Measurements from ENCODE around the gene HCAR3.
"Not testable (repeated sequence)": the region's sequence is repeated elsewhere in the genome, so short reads cannot be mapped to it uniquely, and the experiment has no call there.

The HCAR3 gene

DNA sequence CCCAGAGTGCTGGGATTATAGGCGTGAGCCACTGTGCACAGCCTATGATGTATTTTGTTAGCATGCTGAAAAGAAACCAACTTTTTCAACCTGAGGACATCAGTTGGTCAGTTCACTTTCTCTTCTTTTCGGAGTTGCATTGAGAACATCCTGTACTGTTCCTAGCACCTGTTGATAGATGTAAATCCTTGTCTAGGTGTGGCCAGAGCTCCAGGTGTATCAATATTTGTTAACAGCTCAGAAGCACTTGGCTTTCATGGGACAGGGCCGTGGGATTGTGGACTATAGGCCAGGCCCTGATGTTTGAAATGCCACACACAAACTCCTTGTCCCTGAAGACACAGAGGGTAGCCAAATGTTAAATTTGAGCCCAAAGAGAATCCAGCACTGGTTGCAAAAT is 28.3 kb downstream of the HCAR3 start:
- H3K4me3 ChIP-seq (replicated peaks in 1 of 2; ENCODE audit: low read depth in 2 of 2, low read length in 2 of 2): no peak overlapping the region
- TF ChIP-seq, protein P1, sequence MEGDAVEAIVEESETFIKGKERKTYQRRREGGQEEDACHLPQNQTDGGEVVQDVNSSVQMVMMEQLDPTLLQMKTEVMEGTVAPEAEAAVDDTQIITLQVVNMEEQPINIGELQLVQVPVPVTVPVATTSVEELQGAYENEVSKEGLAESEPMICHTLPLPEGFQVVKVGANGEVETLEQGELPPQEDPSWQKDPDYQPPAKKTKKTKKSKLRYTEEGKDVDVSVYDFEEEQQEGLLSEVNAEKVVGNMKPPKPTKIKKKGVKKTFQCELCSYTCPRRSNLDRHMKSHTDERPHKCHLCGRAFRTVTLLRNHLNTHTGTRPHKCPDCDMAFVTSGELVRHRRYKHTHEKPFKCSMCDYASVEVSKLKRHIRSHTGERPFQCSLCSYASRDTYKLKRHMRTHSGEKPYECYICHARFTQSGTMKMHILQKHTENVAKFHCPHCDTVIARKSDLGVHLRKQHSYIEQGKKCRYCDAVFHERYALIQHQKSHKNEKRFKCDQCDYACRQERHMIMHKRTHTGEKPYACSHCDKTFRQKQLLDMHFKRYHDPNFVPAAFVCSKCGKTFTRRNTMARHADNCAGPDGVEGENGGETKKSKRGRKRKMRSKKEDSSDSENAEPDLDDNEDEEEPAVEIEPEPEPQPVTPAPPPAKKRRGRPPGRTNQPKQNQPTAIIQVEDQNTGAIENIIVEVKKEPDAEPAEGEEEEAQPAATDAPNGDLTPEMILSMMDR (IDR thresholded peaks at IDR 0.05; ENCODE audit: low read depth, low read length): no peak
- no peak for DNase-seq (ENCODE audit: low read depth in 2 of 2)

DNA sequence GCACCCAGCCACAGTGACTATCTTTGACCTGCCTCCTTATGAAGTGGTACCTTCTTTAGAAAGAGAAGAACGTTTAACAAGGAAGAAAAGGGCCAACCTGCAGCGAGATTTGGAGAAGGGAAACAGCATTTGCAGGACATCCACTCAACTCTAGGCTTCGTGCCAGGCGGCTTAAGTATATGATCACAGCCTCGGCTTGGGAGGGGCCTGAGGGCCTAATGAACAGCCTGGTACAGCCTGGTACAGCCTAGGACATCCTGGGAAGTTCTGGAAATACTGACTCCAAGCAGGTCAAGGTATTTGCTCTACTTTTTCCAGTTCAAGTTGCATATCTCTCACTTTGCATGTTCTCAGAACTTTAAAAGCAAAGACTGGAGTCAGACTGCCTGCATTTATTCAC is 29.5 kb downstream of the HCAR3 start:
- DNase-seq (ENCODE audit: low read depth in 2 of 2): peak in 1 of 2 donors; percentile 53
- TF ChIP-seq, protein P1 (IDR thresholded peaks at IDR 0.05; ENCODE audit: low read depth, low read length): no peak
- no peak overlapping the region for H3K4me3 ChIP-seq (replicated peaks in 1 of 2; ENCODE audit: low read depth in 2 of 2, low read length in 2 of 2)

DNA sequence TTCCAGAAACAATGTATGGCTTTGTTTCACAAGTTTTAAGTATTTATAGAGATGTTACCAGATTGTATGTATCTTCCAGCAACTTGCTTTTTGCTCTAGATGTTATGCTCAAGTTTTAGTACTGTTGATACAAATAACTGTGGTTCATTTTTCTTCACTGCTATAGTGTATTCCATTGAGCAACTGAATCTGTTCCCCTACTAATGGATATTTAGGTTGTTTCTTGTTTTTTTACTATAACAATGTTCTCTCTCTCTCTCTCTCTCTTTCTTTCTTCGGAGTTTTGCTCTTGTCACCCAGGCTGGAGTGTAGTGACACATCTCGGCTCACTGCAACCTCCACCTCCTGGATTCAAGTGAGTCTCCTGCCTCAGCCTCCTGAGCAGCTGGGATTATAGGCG is 30.1 kb downstream of the HCAR3 start:
- no peak overlapping the region for H3K4me3 ChIP-seq (replicated peaks in 1 of 2; ENCODE audit: low read depth in 2 of 2, low read length in 2 of 2)
- no peak for DNase-seq (ENCODE audit: low read depth in 2 of 2)
- TF ChIP-seq, protein P1 (IDR thresholded peaks at IDR 0.05; ENCODE audit: low read depth, low read length): no peak

DNA sequence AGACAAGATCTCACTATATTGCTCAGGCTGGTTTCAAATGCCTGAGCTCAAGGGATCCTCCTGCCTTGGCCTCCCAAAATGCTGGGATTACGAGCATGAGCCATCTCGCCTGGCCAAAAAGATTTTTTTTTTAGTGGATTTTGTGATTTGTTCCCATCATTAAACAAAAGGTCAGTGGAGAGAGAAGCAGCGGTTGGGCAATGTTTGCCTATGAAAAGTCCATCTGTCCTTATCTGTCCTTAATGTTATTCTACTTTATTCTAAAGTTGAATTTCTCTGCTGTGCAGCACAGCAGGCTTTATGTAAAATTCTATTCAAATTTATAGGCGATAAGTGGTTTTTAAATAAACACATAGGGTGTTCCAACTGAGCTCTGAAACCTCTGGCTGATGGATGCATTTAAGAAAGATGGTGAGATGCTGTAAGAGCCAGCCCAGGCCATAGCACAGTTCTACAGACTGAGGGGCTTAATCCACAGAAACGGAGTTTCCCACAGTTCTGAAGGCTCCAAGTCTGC is 32.3 kb downstream of the HCAR3 start:
- no peak overlapping the region for H3K4me3 ChIP-seq (replicated peaks in 1 of 2; ENCODE audit: low read depth in 2 of 2, low read length in 2 of 2)
- no peak for DNase-seq (ENCODE audit: low read depth in 2 of 2)
- TF ChIP-seq, protein P1 (IDR thresholded peaks at IDR 0.05; ENCODE audit: low read depth, low read length): no peak

DNA sequence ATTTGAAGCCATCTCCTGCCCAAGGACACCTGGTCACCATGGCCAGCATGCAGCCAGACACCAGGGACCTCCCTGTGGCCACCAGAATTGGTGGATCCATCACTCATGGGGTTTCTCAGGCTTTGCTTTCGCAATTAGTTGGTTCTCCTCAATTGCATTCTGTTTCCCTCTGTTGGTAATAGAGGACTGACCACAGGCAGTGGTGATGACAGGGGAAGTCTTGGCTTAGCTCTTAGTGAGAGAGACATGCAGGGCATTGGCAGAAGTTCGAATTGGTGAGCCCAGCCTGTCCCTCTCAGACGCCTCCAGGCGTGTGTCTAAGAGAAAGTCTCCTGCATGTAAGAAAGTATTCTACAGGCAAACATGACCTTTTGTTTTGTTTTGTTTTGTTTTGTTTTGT is 34.8 kb downstream of the HCAR3 start:
- TF ChIP-seq, protein P1 (IDR thresholded peaks at IDR 0.05; ENCODE audit: low read depth, low read length): no peak
- H3K4me3 ChIP-seq (replicated peaks in 1 of 2; ENCODE audit: low read depth in 2 of 2, low read length in 2 of 2): no peak overlapping the region
- DNase-seq (ENCODE audit: low read depth in 2 of 2): peak; percentile 60 to 79

DNA sequence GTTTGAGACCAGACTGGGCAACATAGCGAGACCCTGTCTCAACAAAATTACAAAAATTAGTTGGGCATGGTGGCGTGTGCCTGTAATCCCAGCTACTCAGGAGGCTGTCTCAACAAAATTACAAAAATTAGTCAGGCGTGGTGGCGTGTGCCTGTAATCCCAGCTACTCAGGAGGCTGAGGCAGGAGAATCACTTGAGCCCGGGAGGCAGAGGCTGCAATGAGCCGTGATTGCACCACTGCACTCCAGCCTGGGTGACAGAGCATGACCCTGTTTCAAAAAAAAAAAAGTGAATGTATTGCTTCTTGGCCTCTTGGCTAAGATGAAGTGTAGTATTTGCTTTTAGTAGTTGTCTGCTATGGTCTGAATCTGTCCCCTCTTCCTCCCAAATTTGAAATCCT is 35.6 kb downstream of the HCAR3 start:
- H3K4me3 ChIP-seq (replicated peaks in 1 of 2; ENCODE audit: low read depth in 2 of 2, low read length in 2 of 2); DNase-seq (ENCODE audit: low read depth in 2 of 2): not testable (repeated sequence)

DNA sequence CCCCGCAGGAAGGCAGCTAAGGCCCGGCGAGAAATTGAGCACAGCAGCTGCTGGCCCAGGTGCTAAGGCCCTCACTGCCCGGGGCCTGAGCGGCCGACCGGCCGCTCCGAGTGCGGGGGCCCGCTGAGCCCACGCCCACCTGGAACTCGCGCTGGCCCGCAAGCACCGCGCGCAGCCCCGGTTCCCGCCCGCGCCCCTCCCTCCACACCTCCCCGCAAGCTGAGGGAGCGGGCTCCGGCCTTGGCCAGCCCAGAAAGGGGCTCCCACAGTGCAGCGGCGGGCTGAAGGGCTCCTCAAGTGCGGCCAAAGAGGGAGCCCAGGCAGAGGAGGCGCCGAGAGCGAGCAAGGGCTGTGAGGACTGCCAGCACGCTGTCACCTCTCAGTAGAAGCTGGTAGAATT is 39.8 kb downstream of the HCAR3 start:
- not testable (repeated sequence) for DNase-seq (ENCODE audit: low read depth in 2 of 2)

DNA sequence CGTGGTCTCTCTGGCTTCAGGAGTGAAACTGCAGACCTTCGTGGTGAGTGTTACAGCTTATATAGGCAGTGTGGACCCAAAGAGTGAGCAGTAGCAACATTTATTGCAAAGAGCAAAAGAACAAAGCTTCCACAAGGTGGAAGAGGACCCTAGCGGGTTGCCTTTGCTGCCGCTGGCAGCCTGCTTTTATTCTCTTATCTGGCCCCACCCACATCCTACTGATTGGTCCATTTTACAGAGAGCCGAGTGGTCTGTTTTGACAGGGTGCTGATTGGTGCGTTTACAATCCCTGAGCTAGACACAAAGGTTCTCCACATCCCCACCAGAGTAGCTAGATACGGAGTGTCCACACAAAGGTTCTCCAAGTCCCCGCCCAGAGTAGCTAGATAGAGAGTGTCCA is 40.6 kb downstream of the HCAR3 start:
- DNase-seq (ENCODE audit: low read depth in 2 of 2); H3K4me3 ChIP-seq (replicated peaks in 1 of 2; ENCODE audit: low read depth in 2 of 2, low read length in 2 of 2): not testable (repeated sequence)

More for the DNA sequence above, 39.8 kb downstream of the HCAR3 start:
- not testable (repeated sequence) for H3K4me3 ChIP-seq (replicated peaks in 1 of 2; ENCODE audit: low read depth in 2 of 2, low read length in 2 of 2)
